RWPE2 (cell line): ENCODE data around the gene HDGF.

Source experiments
- ATAC-seq: fragments of 200-7000 bp; cut with Tn5 transposase; 3 replicates; pipeline ENCODE4 v1.9.1; 2021; ENCODE audit warnings: low read depth
- DNase-seq: peaks from one replicate; pipeline ENCODE4 v3.0.0-alpha.2; 2020; ENCODE audit warnings: low spot score
- H3K27ac ChIP-seq: fragments of 450-650 bp; 2 replicates; pipeline ENCODE4 v1.5.1; 2017; ENCODE audit warnings: mild to moderate bottlenecking; ENCODE audit not compliant: poor library complexity, severe bottlenecking
- H3K27me3 ChIP-seq: fragments of 250-450 bp; sonication (Bioruptor Pico); 2 replicates; pipeline ENCODE4 v1.5.1; 2021; ENCODE audit warnings: mild to moderate bottlenecking, moderate library complexity; ENCODE audit not compliant: insufficient read depth, poor library complexity, severe bottlenecking
- H3K36me3 ChIP-seq: fragments of 250-450 bp; sonication (Bioruptor Pico); 2 replicates; pipeline ENCODE4 v1.5.1; 2020; ENCODE audit warnings: low read depth, mild to moderate bottlenecking, moderate library complexity
- H3K4me1 ChIP-seq: fragments of 250-450 bp; sonication (Bioruptor Pico); 2 replicates; pipeline ENCODE4 v1.5.1; 2021; ENCODE audit warnings: mild to moderate bottlenecking, moderate library complexity; ENCODE audit not compliant: insufficient read depth, poor library complexity, severe bottlenecking
- H3K4me3 ChIP-seq: fragments of 250-450 bp; sonication (Bioruptor Pico); 2 replicates; pipeline ENCODE4 v1.5.1; 2021; ENCODE audit warnings: mild to moderate bottlenecking, moderate library complexity; ENCODE audit not compliant: severe bottlenecking
- H3K9me3 ChIP-seq: fragments of 250-450 bp; sonication (Bioruptor Pico); 2 replicates; pipeline ENCODE4 v1.5.1; 2021; ENCODE audit warnings: mild to moderate bottlenecking, moderate library complexity; ENCODE audit not compliant: severe bottlenecking
- CTCF ChIP-seq: fragments of 450-650 bp; IDR thresholded peaks from one replicate; pipeline ENCODE4 v1.5.1; 2017; ENCODE audit warnings: mild to moderate bottlenecking, moderate library complexity; ENCODE audit not compliant: poor library complexity, severe bottlenecking

Gene HDGF

GRCh38 chr1:156742017-156742416 is 9.5 kb downstream of the HDGF start:
- Histone ChIP-seq H3K36me3 (peaks cover 54% of the 10 kb centered on the region), H3K4me1 (peaks cover 5% of the 10 kb centered on the region), H3K27me3 (no peaks in the 10 kb centered on the region), H3K4me3 (no peak overlapping the region), H3K27ac (peak overlapping the region; percentile 64), H3K9me3 (no peaks in the 10 kb centered on the region)
- no peak for TF ChIP-seq CTCF
- DNase-seq = no peak
- no peak for ATAC-seq

GRCh38 chr1:156741481-156741983 is 9.9 kb downstream of the HDGF start:
- Histone ChIP-seq H3K27ac (peak overlapping the region; percentile 64), H3K36me3 (peaks cover 55% of the 10 kb centered on the region), H3K9me3 (no peaks in the 10 kb centered on the region), H3K27me3 (no peaks in the 10 kb centered on the region), H3K4me1 (peaks cover 5% of the 10 kb centered on the region), H3K4me3 (no peak overlapping the region)
- DNase-seq (no peak), ATAC-seq (no peak)
- no peak for TF ChIP-seq CTCF

GRCh38 chr1:156740741-156741480 is 10.6 kb downstream of the HDGF start, which contains the start of gene MRPL24:
MRPL24 (minus strand) TSS chr1:156741088; CDS start chr1:156738704, 2,384 bp downstream.
- peak; percentile 97 for DNase-seq
- peak within 1 kb of the TSS; percentile 64 for H3K27ac ChIP-seq
- peak; percentile 88 for ATAC-seq
- peaks cover under 1% of the 10 kb centered on the region for H3K4me1 ChIP-seq
- TF ChIP-seq CTCF = no peak
- peak within 1 kb of the TSS; percentile 48 for H3K4me3 ChIP-seq
- H3K36me3 ChIP-seq = peaks cover 57% of the 10 kb centered on the region
- no peaks in the 10 kb centered on the region for H3K9me3 ChIP-seq
- H3K27me3 ChIP-seq = no peaks in the 10 kb centered on the region

GRCh38 chr1:156740237-156740740 is 11.2 kb downstream of the HDGF start:
- peak overlapping the region; percentile 64 for H3K27ac ChIP-seq
- peak overlapping the region; percentile 48 for H3K4me3 ChIP-seq
- ATAC-seq (peak; percentile 4; the same call in 2 of the 3 replicates), DNase-seq (no peak)
- no peaks in the 10 kb centered on the region for H3K4me1 ChIP-seq
- H3K27me3 ChIP-seq = no peaks in the 10 kb centered on the region
- TF ChIP-seq CTCF = no peak
- H3K36me3 ChIP-seq = peaks cover 54% of the 10 kb centered on the region
- no peaks in the 10 kb centered on the region for H3K9me3 ChIP-seq

GRCh38 chr1:156738916-156739315 is 12.6 kb downstream of the HDGF start:
- no peak overlapping the region for H3K27ac ChIP-seq
- ATAC-seq (no peak), DNase-seq (no peak)
- H3K4me1 ChIP-seq = no peaks in the 10 kb centered on the region
- H3K9me3 ChIP-seq = no peaks in the 10 kb centered on the region
- TF ChIP-seq CTCF = no peak
- H3K36me3 ChIP-seq = peaks cover 50% of the 10 kb centered on the region
- no peak overlapping the region for H3K4me3 ChIP-seq
- no peaks in the 10 kb centered on the region for H3K27me3 ChIP-seq
